Spleen (tissue), 11 donors: Measurements from ENCODE around the gene ZNF335. TPM values are rescaled to one million over a fixed set of nuclear protein-coding genes. Genes with fewer than 3 reads are reported as not detected.

Experiments
- DNase-seq: peaks from one replicate; pipeline ENCODE4 v3.0.0-alpha.2; 2020
- H3K27ac ChIP-seq, 8 donors: fragments of 200-600 bp; sonication (generic) in 7 of 8; 1 replicate in 4 of 8; 2 replicates in 4 of 8; pipeline versions ENCODE4 v1.5.0 to v1.8.0; 2016 to 2021; ENCODE audit warnings: inconsistent platforms in 4 of 8, mild to moderate bottlenecking in 4 of 8, moderate library complexity in 1 of 8
- H3K27me3 ChIP-seq, 7 donors: fragments of 200-600 bp; sonication (generic) in 6 of 7; replicated peaks in 1 of 7; 1 replicate in 4 of 7; 2 replicates in 3 of 7; pipeline versions ENCODE4 v1.5.0 to v1.8.0; 2016 to 2021; ENCODE audit warnings: inconsistent platforms in 3 of 7, mild to moderate bottlenecking in 1 of 7
- H3K36me3 ChIP-seq, 6 donors: fragments of 200-600 bp; sonication (generic) in 5 of 6; 1 replicate in 4 of 6; 2 replicates in 2 of 6; pipeline versions ENCODE4 v1.5.0 to v1.8.0; 2016 to 2021; ENCODE audit warnings: inconsistent platforms in 2 of 6
- H3K4me1 ChIP-seq, 6 donors: fragments of 200-600 bp; sonication (generic) in 5 of 6; 1 replicate in 3 of 6; 2 replicates in 3 of 6; pipeline versions ENCODE4 v1.5.0 to v1.8.0; 2016 to 2021; ENCODE audit warnings: inconsistent platforms in 3 of 6
- H3K4me3 ChIP-seq, 8 donors: fragments of 200-600 bp; sonication (generic) in 7 of 8; 1 replicate in 4 of 8; 2 replicates in 4 of 8; pipeline versions ENCODE4 v1.5.0 to v1.8.0; 2016 to 2021; ENCODE audit warnings: inconsistent platforms in 4 of 8, mild to moderate bottlenecking in 4 of 8, moderate library complexity in 2 of 8
- H3K9me3 ChIP-seq, 8 donors: fragments of 200-600 bp; sonication (generic) in 7 of 8; 1 replicate in 4 of 8; 2 replicates in 4 of 8; pipeline versions ENCODE4 v1.5.0 to v1.8.0; 2016 to 2021; ENCODE audit warnings: inconsistent platforms in 4 of 8
- POLR2A ChIP-seq, 3 donors: fragments of 450-650 bp; IDR thresholded peaks; one replicate each; pipeline ENCODE4 v1.5.1; 2017; ENCODE audit warnings: antibody characterized with exemption in 3 of 3, mild to moderate bottlenecking in 1 of 3
- POLR2AphosphoS5 ChIP-seq, 3 donors: sonication (generic); formaldehyde crosslinking; IDR thresholded peaks; one replicate each; pipeline ENCODE4 v1.5.1; 2017; ENCODE audit warnings: antibody characterized with exemption in 3 of 3
- WGBS, 5 donors: extraction: QIAGEN DNeasy Blood & Tissue Kit in 3 of 5; methylation state at CpG; one replicate each; pipeline versions ENCODE4 v1.1.5 to v1.1.7; 2013 to 2018; 5-methylcytosine and 5-hydroxymethylcytosine counted together
- intact Hi-C: fragments of 100-400 bp; cut with DNase I; formaldehyde crosslinking; loops from one replicate; pipeline ENCODE4 v1.15.0; 2023; ENCODE audit warnings: low total_unique reads
- polyA plus RNA-seq, 3 donors: library from polyadenylated mRNA; stranded (reverse); fragments of 200-250 nt; gene quantifications; one replicate each; pipeline ENCODE4 v1.2.1, GENCODE V29; 2013
- total RNA-seq, 7 donors: library from RNA; depleted of rRNA in 3 of 7; stranded (reverse); fragments of >200 nt in 3 of 7; fragmentation: NEBNext Ultra II Directional in 4 of 7; extraction: Animal tissue kit (Norgen Biotek cat#: 25700) in 4 of 7; gene quantifications; one replicate each; pipeline versions ENCODE4 v1.1.0 to v1.2.1, GENCODE V29; 2016 to 2021
- TF ChIP-seq, protein P1 (sequence below), 11 experiments: fragments of 200-600 bp in 7 of 11; fragments of 450-650 bp in 4 of 11; sonication (generic) in 4 of 11; IDR thresholded peaks in 8 of 11; conservative IDR thresholded peaks in 3 of 11; 1 replicate in 7 of 11; 2 replicates in 4 of 11; pipeline versions ENCODE4 v1.4.0 to v1.8.0; 2016 to 2021; ENCODE audit warnings: antibody characterized with exemption in 11 of 11, inconsistent platforms in 4 of 11, mild to moderate bottlenecking in 1 of 11
- donor health status: healthy with polysubstance abuse.
- donor health status: DM: no; HTN: no; CAD: no; lungs with moderate emphysema.
- donor health status: DM: no; HTN: no; CAD: no.
- donor health status: Bipolar disorder and iron deficiency.
- donor health status: healthy.
- donor health status: DM: no; HTN: no; CAD: no.
- donor health status: DM: yes; HTN: yes; CAD: no.

Gene ZNF335
- total and polyA plus RNA-seq, 10 donors = 8.2 to 46.3 (median 32.5) TPM

DNA sequence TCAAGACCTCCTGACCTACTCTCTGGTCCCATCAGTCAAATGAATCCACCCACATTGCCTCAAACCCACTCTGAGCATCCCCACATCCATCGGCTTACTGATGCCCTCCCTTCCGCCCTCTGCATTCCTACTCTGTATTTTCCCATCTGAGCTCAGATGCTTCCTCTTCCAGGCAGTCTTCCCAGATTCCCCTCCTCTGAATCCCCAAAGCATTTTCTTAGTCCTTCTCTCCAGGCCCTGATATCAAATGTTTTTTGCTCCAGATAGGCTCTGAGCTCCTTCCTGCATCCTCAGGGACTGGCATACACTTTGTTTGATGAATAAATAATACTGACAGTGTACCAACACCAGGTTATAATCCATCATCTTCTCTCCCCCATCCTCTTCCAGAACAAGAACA lies 63.9 kb downstream of the ZNF335 start:
- H3K4me3 ChIP-seq = no peak overlapping the region
- intact Hi-C loops = no loop called here
- no peaks in the 10 kb centered on the region for H3K9me3 ChIP-seq
- WGBS, 5 donors = 87 to 94% (median 93%) methylated on average over 2 of the region's 2 CpGs
- no peak for DNase-seq
- peaks cover 14 to 36% (median 32%) of the 10 kb centered on the region in 6 donors for H3K4me1 ChIP-seq
- peaks cover 0 to 19% (median 5%) of the 10 kb centered on the region in 7 donors for H3K27me3 ChIP-seq
- H3K27ac ChIP-seq = no peak overlapping the region
- peaks cover 0 to 7% (median 0%) of the 10 kb centered on the region in 6 donors for H3K36me3 ChIP-seq
- no peak for TF ChIP-seq POLR2AphosphoS5 (IDR thresholded peaks at IDR 0.05)
- TF ChIP-seq, protein P1, sequence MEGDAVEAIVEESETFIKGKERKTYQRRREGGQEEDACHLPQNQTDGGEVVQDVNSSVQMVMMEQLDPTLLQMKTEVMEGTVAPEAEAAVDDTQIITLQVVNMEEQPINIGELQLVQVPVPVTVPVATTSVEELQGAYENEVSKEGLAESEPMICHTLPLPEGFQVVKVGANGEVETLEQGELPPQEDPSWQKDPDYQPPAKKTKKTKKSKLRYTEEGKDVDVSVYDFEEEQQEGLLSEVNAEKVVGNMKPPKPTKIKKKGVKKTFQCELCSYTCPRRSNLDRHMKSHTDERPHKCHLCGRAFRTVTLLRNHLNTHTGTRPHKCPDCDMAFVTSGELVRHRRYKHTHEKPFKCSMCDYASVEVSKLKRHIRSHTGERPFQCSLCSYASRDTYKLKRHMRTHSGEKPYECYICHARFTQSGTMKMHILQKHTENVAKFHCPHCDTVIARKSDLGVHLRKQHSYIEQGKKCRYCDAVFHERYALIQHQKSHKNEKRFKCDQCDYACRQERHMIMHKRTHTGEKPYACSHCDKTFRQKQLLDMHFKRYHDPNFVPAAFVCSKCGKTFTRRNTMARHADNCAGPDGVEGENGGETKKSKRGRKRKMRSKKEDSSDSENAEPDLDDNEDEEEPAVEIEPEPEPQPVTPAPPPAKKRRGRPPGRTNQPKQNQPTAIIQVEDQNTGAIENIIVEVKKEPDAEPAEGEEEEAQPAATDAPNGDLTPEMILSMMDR (IDR thresholded peaks at IDR 0.05 in 8 of 11, conservative IDR thresholded peaks at IDR 0.05 in 3 of 11) = no peak
- TF ChIP-seq POLR2A (IDR thresholded peaks at IDR 0.05) = no peak

GRCh38 chr20:45907219-45907948 lies 64.6 kb downstream of the ZNF335 start:
- WGBS, 5 donors = 88 to 96% (median 93%) methylated on average over 16 to 17 of the region's 17 CpGs
- Histone ChIP-seq H3K4me1 (peaks cover 11 to 30% (median 25%) of the 10 kb centered on the region in 6 donors), H3K9me3 (no peaks in the 10 kb centered on the region), H3K27ac (no peak overlapping the region), H3K36me3 (peaks cover 0 to 9% (median 0%) of the 10 kb centered on the region in 6 donors), H3K4me3 (no peak overlapping the region), H3K27me3 (peaks cover 0 to 13% (median 5%) of the 10 kb centered on the region in 7 donors)
- DNase-seq = no peak
- intact Hi-C loops = no loop called here
- no peak for TF ChIP-seq POLR2A (IDR thresholded peaks at IDR 0.05)
- TF ChIP-seq POLR2AphosphoS5 (IDR thresholded peaks at IDR 0.05) = no peak
- TF ChIP-seq, protein P1 (IDR thresholded peaks at IDR 0.05 in 8 of 11, conservative IDR thresholded peaks at IDR 0.05 in 3 of 11) = no peak

DNA sequence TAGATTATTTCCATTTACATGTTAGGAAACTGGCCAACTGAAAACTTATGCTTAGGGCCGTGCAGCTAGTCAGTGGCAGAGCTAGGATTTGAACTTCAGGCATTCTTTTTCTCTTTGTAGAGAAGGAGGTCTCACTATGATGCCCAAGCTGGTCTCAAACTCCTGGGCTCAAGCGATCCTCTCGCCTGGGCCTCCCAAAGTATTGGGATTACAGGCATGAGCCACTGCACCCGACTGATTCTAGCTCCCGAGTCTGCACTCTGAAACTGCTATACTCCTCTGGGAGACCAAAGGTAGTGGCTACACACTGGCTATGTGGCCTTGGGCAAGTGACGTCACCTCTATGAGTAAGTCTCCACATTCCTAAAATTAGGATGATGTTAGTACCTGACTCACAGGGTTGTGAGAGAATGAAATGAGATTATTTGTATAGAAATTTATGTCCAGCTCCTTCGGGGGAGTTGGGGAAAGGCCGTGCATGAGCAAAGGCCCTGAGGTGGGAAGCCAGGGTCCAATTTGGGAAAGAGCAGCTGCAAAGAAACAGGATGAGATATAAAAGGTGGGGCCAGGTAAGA lies 66.4 kb downstream of the ZNF335 start:
- H3K4me1 ChIP-seq = peaks cover 0 to 12% (median 8%) of the 10 kb centered on the region in 6 donors
- no peaks in the 10 kb centered on the region for H3K27me3 ChIP-seq
- peaks cover 0 to 27% (median 1%) of the 10 kb centered on the region in 6 donors for H3K36me3 ChIP-seq
- no peak overlapping the region for H3K27ac ChIP-seq
- DNase-seq = no peak
- TF ChIP-seq, protein P1 (IDR thresholded peaks at IDR 0.05 in 8 of 11, conservative IDR thresholded peaks at IDR 0.05 in 3 of 11) = no peak
- TF ChIP-seq POLR2A (IDR thresholded peaks at IDR 0.05) (no peak), POLR2AphosphoS5 (IDR thresholded peaks at IDR 0.05) (no peak)
- WGBS, 5 donors = 89 to 96% (median 90%) methylated on average over 8 of the region's 8 CpGs
- H3K4me3 ChIP-seq = no peak overlapping the region
- H3K9me3 ChIP-seq = no peaks in the 10 kb centered on the region
- intact Hi-C loops = no loop called here
